HG03196 (cell line): ENCODE data around the gene ABCC3.

Experiments
- ATAC-seq: cut with Tn5 transposase; IDR thresholded peaks from one replicate; pipeline ENCODE4 v1.9.1; 2021; ENCODE audit not compliant: unreplicated experiment

Gene ABCC3

GRCh38 chr17:50728112-50728429, 93.4 kb downstream of the ABCC3 start:
- no peak for ATAC-seq

GRCh38 chr17:50728881-50729765, 94.4 kb downstream of the ABCC3 start:
- ATAC-seq = no peak

GRCh38 chr17:50731575-50732460, 97.1 kb downstream of the ABCC3 start:
- no peak for ATAC-seq

GRCh38 chr17:50735287-50735686, 100.6 kb downstream of the ABCC3 start:
- ATAC-seq = no peak

GRCh38 chr17:50737118-50737698, 102.5 kb downstream of the ABCC3 start:
- ATAC-seq = no peak

GRCh38 chr17:50739098-50739497, 104.4 kb downstream of the ABCC3 start:
- no peak for ATAC-seq
